Hypothalamus (tissue), 51 donors: Measurements from ENCODE around the gene NEMF.
"Not testable (repeated sequence)": the region's sequence is repeated elsewhere in the genome, so short reads cannot be mapped to it uniquely, and the experiment has no call there.

Source experiments
- DNase-seq, 51 donors: peaks; one replicate each; lab custom pipeline; 2025; lab: John Stamatoyannopoulos, UW

The NEMF gene

DNA sequence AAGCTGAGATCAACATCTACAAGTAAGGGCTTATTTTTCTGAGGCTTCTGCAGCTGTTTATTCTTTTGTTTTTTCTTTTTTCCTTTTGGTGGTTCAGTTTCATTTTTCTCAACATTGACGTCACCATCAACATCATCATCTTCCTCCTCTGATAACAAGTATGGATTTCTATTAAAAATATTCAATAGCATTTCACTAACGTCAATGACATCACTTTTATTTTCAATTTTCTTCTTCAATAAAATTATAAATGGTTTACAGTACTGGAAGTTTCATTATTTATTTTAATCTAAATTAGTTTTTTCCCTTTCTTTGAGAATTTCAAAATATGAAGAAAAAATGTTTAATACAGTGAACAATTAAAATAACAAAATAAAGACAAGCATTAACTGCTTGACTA, 23.9 kb downstream of the NEMF start:
- DNase-seq: no peak

DNA sequence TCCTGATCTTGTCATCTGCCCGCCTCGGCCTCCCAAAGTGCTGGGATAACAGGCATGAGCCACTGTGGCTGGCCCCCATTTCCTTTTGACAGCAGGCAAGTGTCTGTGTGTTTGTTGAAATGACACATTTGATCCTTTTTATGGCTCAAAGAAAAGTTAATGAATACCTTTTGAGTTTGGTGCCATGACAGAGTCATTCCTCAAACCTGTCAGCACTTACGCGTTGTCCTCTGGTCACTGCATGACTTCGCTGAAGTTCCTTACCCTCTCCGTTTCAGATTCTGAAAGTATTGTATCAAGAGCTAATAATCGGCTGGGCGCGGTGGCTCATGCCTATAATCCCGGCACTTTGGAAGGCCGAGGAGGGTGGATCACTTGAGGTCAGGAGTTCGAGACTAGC, 32.4 kb downstream of the NEMF start:
- DNase-seq: no peak

DNA sequence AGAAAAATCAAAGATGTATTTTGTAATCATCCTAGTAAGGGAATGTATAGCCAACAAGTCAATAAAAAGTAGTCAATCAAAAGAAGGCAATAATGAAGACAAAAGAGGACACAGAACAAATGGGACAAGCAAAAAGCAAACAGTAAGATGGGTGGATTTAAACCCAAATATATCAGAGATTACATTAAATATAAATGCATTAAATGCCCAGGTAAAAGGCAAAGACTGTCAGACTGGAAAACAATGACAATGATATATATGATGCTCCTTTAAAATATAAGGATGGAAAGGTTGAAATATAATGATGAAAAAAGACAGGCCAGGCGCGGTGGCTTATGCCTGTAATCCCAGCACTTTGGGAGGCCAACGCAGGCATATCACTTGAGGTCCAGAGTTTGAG, 35.7 kb downstream of the NEMF start:
- no peak for DNase-seq

DNA sequence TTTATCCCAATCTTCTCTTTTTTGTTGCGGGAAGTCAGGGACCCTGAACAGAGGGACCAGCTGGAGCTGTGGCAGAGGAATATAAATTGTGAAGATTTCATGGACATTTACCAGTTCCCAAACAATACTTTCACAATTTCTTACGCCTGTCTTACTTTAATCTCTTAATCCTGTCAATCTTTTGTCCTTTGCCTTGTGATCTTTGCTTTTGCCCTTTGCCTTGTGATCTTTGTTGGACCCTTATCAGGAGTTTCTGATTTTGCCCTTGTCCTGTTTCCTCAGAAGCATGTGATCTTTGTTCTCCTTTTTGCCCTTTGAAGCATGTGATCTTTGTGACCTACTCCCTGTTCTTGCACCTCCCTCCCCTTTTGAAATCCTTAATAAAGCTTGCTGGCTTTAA, 36.5 kb downstream of the NEMF start:
- DNase-seq: not testable (repeated sequence)

DNA sequence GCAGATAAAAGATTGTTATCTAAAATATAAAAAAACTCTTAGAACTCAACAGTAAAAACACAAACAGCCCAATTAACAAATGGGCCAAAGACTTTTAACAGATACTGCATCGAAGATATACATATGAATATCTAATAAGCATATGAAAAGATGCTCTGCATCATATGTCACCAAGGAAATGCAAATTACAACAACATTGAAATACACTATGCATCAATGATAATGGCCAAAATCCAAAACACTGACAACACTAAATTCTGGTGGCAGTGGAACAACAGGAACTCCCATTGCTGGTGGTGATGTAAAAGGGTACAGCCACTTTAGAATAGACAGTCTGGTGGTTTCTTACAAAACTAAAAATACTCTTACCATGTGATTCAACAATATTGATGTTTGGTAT, 43.8 kb downstream of the NEMF start:
- no peak for DNase-seq

DNA sequence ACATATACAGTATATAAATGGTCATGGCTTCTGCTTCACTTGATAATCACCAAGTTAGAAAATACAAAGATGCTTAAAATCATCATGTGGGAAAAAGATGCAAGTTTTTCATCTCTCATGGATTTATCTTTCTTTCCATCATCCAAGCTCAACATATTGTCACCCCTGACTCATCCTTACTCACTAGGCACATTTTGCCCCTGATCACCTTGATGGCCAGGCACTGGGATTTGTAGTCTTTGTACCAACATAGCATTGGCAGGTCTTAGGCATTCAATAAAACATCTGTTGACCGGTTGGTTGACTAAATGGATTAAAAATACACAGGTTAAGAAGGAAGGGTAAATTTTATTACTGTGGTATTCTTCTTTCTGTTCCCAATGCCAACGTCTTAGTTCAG, 56.6 kb downstream of the NEMF start:
- no peak for DNase-seq

DNA sequence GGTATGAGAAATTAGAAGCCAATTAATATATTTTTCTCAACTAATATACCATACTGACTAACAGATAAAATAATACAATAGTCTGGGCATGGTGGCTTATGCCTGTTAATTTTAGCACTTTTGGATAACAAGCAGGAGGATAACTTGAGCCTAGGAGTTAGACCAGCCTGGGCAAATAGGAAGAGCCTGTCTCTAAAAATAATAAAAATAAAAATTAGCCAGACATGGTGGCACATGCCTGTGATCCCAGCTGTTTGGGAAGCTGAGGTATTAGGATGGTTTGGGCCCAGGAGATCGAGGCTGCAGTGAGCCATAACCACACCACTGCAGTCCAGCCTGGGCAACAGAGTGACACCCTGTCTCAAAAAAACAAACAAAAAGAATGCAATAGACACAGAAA, 60.0 kb downstream of the NEMF start:
- DNase-seq: no peak

DNA sequence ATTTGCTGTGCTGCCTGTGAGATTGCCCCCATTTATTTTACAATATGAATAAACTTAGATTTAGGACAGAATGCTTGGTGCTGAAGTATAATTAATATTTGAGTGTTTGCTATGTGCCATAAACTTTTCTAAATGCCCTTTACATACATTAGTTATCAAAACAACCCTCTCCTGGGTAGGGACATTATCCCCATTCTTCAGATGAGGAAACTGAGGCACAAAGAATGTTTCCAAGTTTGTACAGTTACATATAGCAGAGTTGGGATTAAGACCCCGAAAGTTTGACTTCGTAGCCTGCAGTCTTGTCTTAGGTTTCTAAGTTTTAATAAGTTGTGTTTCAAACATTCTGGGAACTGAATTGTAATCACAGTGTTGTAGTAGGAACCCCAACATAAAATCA, 66.3 kb downstream of the NEMF start:
- DNase-seq: no peak

DNA sequence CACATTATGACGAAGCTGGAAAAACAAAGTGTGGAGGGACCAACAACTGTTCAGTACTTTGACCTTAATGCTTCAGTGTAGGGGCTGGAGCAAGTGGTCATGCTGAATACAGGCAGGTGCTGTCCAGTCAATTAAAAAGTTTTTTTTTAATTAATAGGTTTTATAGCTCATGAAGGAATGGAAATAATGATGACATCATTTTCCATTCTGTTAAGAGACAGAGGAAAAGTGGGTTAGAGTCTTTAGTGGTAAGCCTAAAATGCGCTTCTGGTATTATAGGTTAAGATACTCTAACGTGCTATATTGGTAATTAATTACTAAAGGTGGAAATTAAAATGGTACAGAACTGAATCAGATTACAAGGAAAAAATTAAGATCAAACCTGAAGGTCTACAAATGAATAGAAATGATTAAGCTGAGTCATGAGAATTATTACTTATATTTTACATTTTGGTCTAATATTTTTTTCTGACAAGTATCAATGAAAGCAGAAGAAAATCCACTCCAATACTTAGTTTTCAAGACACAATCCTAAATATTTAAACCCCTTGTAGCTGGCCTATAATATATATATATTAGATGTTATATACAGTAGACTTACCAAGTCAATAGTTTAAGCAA, 69.1 kb downstream of the NEMF start:
- DNase-seq: no peak

DNA sequence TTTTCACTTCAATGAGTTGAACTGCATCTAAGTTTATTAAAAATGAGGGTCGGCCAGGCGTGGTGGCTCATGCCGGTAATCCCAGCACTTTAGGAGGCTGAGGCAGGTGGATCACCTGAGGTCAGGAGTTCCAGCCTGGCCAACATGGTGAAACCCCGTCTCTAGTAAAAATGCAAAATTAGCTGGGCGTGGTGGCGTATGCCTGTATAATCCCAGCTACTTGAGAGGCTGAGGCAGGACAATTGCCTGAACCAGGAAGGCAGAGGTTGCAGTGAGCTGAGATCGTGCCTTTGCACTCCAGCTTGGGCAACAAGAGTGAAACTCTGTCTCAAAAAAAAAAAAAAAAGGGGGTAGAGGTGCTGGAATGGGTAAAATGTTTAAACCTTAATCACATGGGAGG, 71.5 kb downstream of the NEMF start:
- not testable (repeated sequence) for DNase-seq

DNA sequence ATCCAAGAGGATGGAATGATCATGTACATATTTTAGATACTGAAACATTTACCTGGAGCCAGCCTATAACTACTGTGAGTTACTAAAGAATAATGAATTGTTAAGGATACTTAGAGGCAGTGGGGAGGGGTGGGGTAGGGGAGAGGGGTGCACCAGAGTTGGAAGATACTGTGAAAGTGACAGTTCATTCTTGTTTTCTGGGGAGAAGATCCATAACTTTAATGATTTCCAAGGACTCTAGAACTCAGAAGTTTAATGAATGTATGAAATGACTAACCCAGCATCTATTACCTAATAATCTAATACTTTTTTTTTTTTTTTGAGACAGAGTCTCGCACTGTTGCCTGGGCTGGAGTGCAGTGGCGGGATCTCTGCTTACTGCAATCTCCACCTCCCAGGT, 74.2 kb downstream of the NEMF start:
- no peak for DNase-seq

DNA sequence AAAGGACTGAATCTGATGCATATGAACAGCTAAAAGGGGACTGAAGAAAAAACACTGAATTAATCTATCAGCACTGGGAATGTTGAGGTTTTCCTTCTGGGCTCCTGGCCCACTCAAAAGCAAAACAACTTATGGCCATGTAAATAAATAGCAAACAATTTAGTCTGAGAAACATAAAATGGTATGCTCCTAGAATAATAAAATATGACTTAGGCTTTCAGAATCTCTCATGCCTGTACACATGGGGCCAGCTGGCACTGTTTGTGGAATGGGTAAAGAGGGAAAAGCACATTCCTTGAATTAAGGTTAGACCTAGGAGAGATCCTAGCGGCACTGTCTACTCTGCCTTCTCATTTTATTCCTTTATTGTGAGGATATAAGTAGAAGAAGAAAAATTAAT, 78.5 kb downstream of the NEMF start:
- DNase-seq: no peak

DNA sequence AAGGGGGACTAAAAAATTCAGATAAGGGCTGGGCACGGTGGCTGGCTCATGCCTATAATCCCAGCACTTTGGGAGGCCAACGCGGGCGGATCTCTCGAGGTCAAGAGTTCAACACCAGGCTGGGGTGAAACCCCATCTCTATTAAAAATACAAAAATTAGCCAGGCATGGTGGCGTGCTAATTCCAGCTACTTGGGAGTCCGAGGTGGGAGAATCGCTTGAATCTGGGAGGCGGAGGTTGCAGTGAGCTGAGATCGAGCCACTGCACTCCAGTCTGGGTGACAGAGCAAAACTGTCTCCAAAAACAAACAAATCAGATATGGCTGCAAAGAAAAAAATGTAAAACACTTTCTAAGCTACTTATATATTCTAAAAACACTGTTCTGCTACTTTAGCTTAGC, 80.9 kb downstream of the NEMF start:
- DNase-seq: not testable (repeated sequence)

DNA sequence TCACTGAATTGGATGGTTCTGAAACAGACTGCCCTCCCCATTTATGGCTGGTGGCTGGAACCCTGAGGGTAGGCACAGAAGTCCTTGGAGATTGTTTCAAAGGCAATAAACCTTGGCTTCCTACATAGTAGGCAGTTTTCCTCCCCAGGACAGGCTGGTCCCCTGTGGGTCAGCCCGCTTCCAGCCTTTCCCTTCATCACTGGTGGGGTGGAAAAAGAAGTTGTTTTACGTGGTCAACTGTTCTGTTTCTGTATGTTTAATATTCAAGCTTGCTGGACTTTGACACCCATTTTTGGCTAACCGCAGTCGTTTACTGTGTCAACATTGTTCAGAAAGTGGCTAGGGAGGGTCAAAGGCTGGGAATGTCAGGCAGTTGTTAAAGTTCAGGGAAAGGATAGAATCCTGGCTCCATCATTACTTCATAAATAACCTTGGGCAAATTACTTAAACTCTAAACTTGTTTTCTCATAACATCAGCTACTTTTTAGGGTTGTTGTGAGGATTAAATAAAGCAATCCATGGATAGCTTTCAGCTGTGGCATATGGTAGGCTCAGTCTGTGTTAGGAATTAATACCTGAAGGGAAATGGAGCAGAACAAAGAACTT, 82.3 kb downstream of the NEMF start:
- DNase-seq: no peak

DNA sequence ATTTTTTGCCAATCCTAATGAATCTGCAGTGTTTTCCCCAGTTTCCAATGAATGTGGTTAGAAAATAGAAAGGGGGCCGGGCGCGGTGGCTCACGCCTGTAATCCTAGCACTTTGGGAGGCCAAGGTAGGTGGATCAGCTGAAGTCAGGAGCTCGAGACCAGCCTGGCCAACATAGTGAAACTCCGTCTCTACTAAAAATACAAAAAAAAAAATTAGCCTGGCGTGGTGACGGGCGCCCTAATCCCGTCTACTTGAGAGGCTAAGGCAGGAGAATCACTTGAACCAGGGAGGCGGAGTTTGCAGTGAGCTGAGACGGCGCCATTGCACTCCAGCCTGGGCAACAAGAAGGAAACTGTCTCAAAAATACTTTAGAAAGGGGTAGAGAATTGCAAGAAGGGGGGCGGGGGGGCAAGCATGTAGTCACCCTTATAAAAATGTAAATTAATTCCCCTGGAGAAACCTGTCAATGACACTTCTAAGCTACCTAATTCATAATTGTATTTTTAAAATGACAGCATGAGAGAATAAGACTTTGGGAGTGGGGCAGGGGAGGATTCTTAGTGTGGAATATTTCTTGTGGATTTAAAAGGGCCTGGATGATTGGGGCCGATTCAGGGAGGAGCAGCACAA, 82.9 kb downstream of the NEMF start:
- DNase-seq: peak in 2 of 51 donors; percentile 3 to 5

DNA sequence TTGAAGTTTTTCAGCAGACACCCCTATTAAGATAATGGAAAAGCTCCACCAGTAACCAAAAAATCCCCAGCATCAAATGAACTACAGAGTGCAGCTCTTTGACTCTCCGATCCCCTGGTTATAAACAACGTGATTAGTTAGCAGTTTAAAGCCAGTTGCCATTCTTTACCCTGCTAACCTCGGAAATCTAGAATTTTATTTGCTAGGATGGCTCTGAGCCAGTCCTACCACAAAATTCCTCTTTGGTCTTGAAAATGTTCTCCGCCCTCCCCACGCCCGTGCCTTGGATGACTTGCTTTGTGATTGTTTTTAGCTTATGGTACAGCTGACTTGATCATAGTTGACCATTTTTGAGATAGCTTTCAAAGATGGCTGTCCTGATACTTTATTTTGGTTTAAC, 83.4 kb downstream of the NEMF start:
- DNase-seq: peak in 2 of 51 donors; percentile 5 to 7

DNA sequence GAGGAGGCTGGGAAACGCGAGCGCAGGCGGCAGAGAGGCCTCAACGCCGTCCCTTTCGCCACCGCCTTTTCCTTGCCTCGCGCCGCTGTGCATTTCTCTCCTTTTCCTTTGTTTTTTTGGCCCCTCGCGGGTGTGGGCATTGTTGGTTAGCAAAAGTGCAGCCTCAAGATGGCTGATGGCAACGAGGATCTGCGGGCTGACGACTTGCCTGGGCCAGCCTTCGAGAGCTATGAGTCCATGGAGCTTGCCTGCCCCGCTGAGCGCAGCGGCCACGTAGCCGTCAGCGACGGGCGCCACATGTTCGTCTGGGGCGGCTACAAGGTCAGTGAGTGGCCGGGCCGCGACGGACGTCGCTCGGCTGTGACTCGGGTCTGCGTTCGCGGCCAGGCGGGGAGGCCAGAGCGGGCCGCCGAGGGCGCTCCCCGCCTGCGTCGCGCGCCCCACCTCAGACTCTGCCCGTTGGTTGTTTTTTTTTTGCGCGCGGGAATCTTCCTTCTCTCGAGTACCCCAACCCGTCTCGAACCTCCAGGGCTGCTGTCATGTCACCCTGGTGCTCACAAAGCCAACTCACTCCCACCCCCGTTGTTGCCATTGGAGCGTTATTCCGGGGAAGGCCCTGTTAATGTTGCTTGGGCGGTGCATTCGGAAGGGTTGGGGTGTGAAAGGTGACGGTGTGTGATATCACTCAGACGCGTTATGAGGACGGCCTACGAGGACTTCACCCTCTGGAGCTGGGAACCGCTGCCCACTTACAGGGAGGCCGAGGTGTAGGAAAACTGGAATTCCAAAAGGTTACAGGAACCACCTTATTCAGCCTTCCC, 84.1 kb downstream of the NEMF start:
- peak in 38 of 51 donors; percentile 17 to 77 (median 42) for DNase-seq

DNA sequence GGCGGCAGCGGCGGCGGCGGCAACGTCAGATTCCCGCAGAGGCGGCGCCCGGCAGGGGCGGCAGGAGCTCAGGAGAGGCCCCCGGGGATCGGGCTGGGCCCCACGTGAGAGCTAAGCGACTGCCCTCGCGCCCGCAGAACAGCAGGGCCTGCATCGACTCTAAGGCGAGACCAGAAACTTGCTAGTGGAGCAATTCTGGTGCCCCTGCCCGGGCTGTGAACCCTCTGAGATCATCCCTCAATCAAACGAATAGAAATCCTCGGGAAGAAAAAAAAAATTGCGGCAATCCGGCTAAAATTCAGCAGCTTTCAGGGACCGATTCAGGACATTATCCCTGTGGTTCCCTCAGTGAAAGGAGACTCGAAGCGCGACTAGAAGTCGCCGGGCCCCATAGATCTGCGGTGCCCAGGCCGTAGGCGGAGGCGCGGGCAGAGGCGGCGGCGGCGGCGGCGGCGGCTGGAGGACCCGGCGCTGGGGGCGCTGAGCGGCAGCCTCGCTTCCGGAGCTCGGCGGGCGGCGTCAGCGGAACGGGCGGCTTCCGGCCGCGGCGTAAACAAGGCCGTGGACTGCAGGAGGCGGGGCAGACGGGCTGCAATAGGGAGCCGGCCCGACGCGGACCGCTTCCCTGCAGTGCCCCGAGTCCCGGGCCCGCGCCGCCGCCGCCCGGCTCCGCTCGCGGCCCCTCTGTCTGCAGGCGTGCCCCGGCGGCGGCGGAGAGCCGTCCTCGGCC, 84.9 kb downstream of the NEMF start, which contains the start of gene KLHDC2:
Gene KLHDC2 (plus strand): TSS at position 583 of the 730 bp plus-strand sequence. CDS start 316 bp downstream, outside the sequence.
- peak; percentile 22 to 91 (median 77) for DNase-seq

DNA sequence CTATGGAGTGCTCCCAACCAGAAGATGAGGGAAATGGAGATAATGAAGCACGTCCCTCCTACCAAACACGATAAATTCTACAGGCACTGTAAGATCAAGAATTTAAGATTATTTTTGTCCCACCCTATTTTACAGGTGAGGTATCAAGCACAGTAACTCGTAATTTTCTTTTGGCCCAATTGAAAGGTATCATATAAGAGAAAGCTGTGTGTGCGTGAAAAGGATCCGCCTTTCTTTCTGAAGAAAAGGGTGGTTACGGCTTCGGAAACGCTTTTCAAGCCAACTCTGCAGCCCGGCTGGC, 85.4 kb downstream of the NEMF start:
- no peak for DNase-seq

DNA sequence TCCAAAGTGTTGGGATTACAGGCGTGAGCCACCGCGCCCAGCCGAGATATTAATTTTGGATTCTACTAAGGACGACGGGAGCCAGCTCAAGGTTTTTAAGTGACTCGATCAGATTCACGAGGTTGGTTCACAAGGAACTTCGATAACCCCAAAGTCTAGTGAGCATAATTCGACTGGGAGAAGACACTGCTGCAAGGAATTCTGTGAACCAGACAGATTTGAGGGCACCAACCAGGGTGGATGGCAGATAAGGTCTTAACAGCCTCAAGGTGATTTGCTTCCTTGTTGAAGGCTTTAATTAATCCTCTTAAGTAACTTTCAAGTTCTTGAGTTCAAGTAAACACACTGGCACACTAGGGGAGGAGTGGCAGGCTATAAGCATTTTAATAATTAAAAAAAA, 85.7 kb downstream of the NEMF start:
- no peak for DNase-seq
